Activated CD4-positive, alpha-beta T cell treated with anti-CD3 and anti-CD28 coated beads, Interleukin-2, amount 10 ng/mL, durations not matched to agents 7 days and 5 days (primary cell): ENCODE measurements around the gene HBA1. TPM values are rescaled to one million over a fixed set of nuclear protein-coding genes. Genes with fewer than 3 reads are reported as not detected.
"Not testable (repeated sequence)": the region's sequence is repeated elsewhere in the genome, so short reads cannot be mapped to it uniquely, and the experiment has no call there.

Experiments used
- CTCF ChIA-PET: fragments of 350-600 bp; sonication (Branson Sonifier 250); formaldehyde crosslinking; loops from one replicate; lab custom pipeline; 2021; ENCODE audit warnings: antibody characterized with exemption; lab: Charles Lee
- POLR2A ChIA-PET: fragments of 350-600 bp; sonication (Branson Sonifier 250); formaldehyde crosslinking; loops from one replicate; lab custom pipeline; 2021; ENCODE audit warnings: antibody characterized with exemption; lab: Charles Lee
- DNase-seq: peaks from one replicate; pipeline ENCODE4 v3.0.0-alpha.2; 2020
- H3K27ac Mint-ChIP-seq: one replicate; pipeline ENCODE4 v1.8.0; 2021; ENCODE audit warnings: mild to moderate bottlenecking, moderate library complexity, mixed read lengths
- H3K27me3 Mint-ChIP-seq: one replicate; pipeline ENCODE4 v1.8.0; 2021; ENCODE audit warnings: mixed read lengths
- H3K36me3 Mint-ChIP-seq: one replicate; pipeline ENCODE4 v1.8.0; 2021; ENCODE audit warnings: low read depth, mixed read lengths
- H3K4me1 Mint-ChIP-seq: one replicate; pipeline ENCODE4 v1.8.0; 2021; ENCODE audit warnings: mixed read lengths
- H3K4me3 Mint-ChIP-seq: one replicate; pipeline ENCODE4 v1.8.0; 2021; ENCODE audit warnings: mild to moderate bottlenecking, moderate library complexity, mixed read lengths
- H3K9me3 Mint-ChIP-seq: one replicate; pipeline ENCODE4 v1.8.0; 2021; ENCODE audit warnings: mixed read lengths
- total RNA-seq, 2 experiments: library from RNA; stranded (reverse); gene quantifications; one replicate each; pipeline ENCODE4 v1.2.3, GENCODE V29; 2021

HBA1 gene
- total RNA-seq: not detected

GRCh38 chr16:176477-177382 is at the start of gene HBA1:
HBA1 (plus strand) TSS chr16:176680; CDS start chr16:176717, 37 bp downstream.
- H3K27me3 Mint-ChIP-seq: peaks cover 49% of the 10 kb centered on the region
- peaks cover 16% of the 10 kb centered on the region for H3K4me1 Mint-ChIP-seq
- DNase-seq, H3K36me3 Mint-ChIP-seq, POLR2A ChIA-PET, H3K27ac Mint-ChIP-seq, CTCF ChIA-PET, H3K9me3 Mint-ChIP-seq: not testable (repeated sequence)
- H3K4me3 Mint-ChIP-seq: peak within 1 kb of the TSS; percentile 40

GRCh38 chr16:129075-129474 is 47.4 kb upstream of the HBA1 start:
- Mint-ChIP-seq H3K36me3 (peaks cover under 1% of the 10 kb centered on the region), H3K27ac (no peak overlapping the region), H3K4me3 (no peak overlapping the region), H3K27me3 (no peaks in the 10 kb centered on the region), H3K4me1 (peaks cover 30% of the 10 kb centered on the region), H3K9me3 (no peaks in the 10 kb centered on the region)
- ChIA-PET POLR2A (no interaction called here), CTCF (interaction anchor here (1.1 kb wide), 1 partner anchor 228 kb away, joined by 3 read pairs; no protein-coding TSS in a partner anchor)
- no peak for DNase-seq

GRCh38 chr16:130533-131173 is 45.8 kb upstream of the HBA1 start:
- no peak for DNase-seq
- POLR2A ChIA-PET: no interaction called here
- CTCF ChIA-PET: no interaction called here

GRCh38 chr16:132120-132519 is 44.4 kb upstream of the HBA1 start:
- no peaks in the 10 kb centered on the region for H3K27me3 Mint-ChIP-seq
- peaks cover 43% of the 10 kb centered on the region for H3K4me1 Mint-ChIP-seq
- no peak overlapping the region for H3K4me3 Mint-ChIP-seq
- no peaks in the 10 kb centered on the region for H3K9me3 Mint-ChIP-seq
- DNase-seq: no peak
- CTCF ChIA-PET: interaction anchor here (1.6 kb wide), 1 partner anchor 35 kb away, joined by 6 read pairs; no protein-coding TSS in a partner anchor
- H3K27ac Mint-ChIP-seq: peak overlapping the region; percentile 50
- H3K36me3 Mint-ChIP-seq: peaks cover 4% of the 10 kb centered on the region
- POLR2A ChIA-PET: no interaction called here

More at GRCh38 chr16:130533-131173, 45.8 kb upstream of the HBA1 start:
- no peaks in the 10 kb centered on the region for H3K27me3 Mint-ChIP-seq
- no peak overlapping the region for H3K4me3 Mint-ChIP-seq
- H3K27ac Mint-ChIP-seq: no peak overlapping the region
- peaks cover 38% of the 10 kb centered on the region for H3K4me1 Mint-ChIP-seq
- no peaks in the 10 kb centered on the region for H3K9me3 Mint-ChIP-seq
- no peaks in the 10 kb centered on the region for H3K36me3 Mint-ChIP-seq

- POLR2A ChIA-PET: no interaction called here
- no peaks in the 10 kb centered on the region for H3K9me3 Mint-ChIP-seq
- no peaks in the 10 kb centered on the region for H3K27me3 Mint-ChIP-seq
- no peak overlapping the region for H3K4me3 Mint-ChIP-seq
- peaks cover 49% of the 10 kb centered on the region for H3K4me1 Mint-ChIP-seq
- H3K36me3 Mint-ChIP-seq: peaks cover 4% of the 10 kb centered on the region
- CTCF ChIA-PET: interaction anchor here (1.2 to 1.6 kb wide), 4 partner anchors 9 to 68 kb away, joined by 3 to 6 read pairs (median 5); no protein-coding TSS in a partner anchor
- DNase-seq: no peak
- no peak overlapping the region for H3K27ac Mint-ChIP-seq
These were observed 42.8 kb upstream of the HBA1 start for GRCh38 chr16:133716-134115.

- H3K27ac Mint-ChIP-seq: peak overlapping the region; percentile 88
- H3K36me3 Mint-ChIP-seq: peaks cover 4% of the 10 kb centered on the region
- peaks cover 4% of the 10 kb centered on the region for H3K27me3 Mint-ChIP-seq
- H3K4me1 Mint-ChIP-seq: peaks cover 28% of the 10 kb centered on the region
- H3K4me3 Mint-ChIP-seq: peak overlapping the region; percentile 80
- ChIA-PET POLR2A (no interaction called here), CTCF (interaction anchor here (0.7 kb wide), 1 partner anchor 29 kb away, joined by 4 read pairs; no protein-coding TSS in a partner anchor)
- no peaks in the 10 kb centered on the region for H3K9me3 Mint-ChIP-seq
- peak; percentile 22 for DNase-seq
These were observed 38.4 kb upstream of the HBA1 start for GRCh38 chr16:138049-138417.

GRCh38 chr16:140175-140857 is 36.2 kb upstream of the HBA1 start:
- H3K36me3 Mint-ChIP-seq: peaks cover 4% of the 10 kb centered on the region
- ChIA-PET POLR2A (no interaction called here), CTCF (interaction anchor here (1.4 kb wide), 1 partner anchor 44 kb away, joined by 5 read pairs; no protein-coding TSS in a partner anchor)
- DNase-seq: no peak
- H3K4me1 Mint-ChIP-seq: peaks cover 15% of the 10 kb centered on the region
- H3K27me3 Mint-ChIP-seq: peaks cover 14% of the 10 kb centered on the region
- H3K9me3 Mint-ChIP-seq: no peaks in the 10 kb centered on the region
- H3K4me3 Mint-ChIP-seq: peak overlapping the region; percentile 95
- H3K27ac Mint-ChIP-seq: peak overlapping the region; percentile 68

- H3K27me3 Mint-ChIP-seq: peaks cover 14% of the 10 kb centered on the region
- H3K36me3 Mint-ChIP-seq: no peaks in the 10 kb centered on the region
- H3K27ac Mint-ChIP-seq: no peak overlapping the region
- no peaks in the 10 kb centered on the region for H3K9me3 Mint-ChIP-seq
- H3K4me3 Mint-ChIP-seq: no peak overlapping the region
- ChIA-PET POLR2A (no interaction called here), CTCF (interaction anchor here (1.4 kb wide), 1 partner anchor 36 kb away, joined by 7 read pairs; no protein-coding TSS in a partner anchor)
- DNase-seq: no peak
- peaks cover 4% of the 10 kb centered on the region for H3K4me1 Mint-ChIP-seq
These were observed 34.0 kb upstream of the HBA1 start for GRCh38 chr16:142405-142967.

GRCh38 chr16:143047-143446 is 33.4 kb upstream of the HBA1 start:
- no peak for DNase-seq
- H3K27ac Mint-ChIP-seq: no peak overlapping the region
- H3K36me3 Mint-ChIP-seq: no peaks in the 10 kb centered on the region
- H3K9me3 Mint-ChIP-seq: no peaks in the 10 kb centered on the region
- ChIA-PET POLR2A (no interaction called here), CTCF (interaction anchor here (1.4 kb wide), 1 partner anchor 36 kb away, joined by 7 read pairs; no protein-coding TSS in a partner anchor)
- H3K4me3 Mint-ChIP-seq: no peak overlapping the region
- peaks cover 14% of the 10 kb centered on the region for H3K27me3 Mint-ChIP-seq
- H3K4me1 Mint-ChIP-seq: peaks cover 2% of the 10 kb centered on the region

GRCh38 chr16:143456-143855 is 33.0 kb upstream of the HBA1 start:
- Mint-ChIP-seq H3K27me3 (peaks cover 14% of the 10 kb centered on the region), H3K27ac (no peak overlapping the region)
- CTCF ChIA-PET: no interaction called here

GRCh38 chr16:144797-145252 is 31.7 kb upstream of the HBA1 start:
- Mint-ChIP-seq H3K27me3 (peaks cover 23% of the 10 kb centered on the region), H3K4me1 (no peaks in the 10 kb centered on the region), H3K9me3 (no peaks in the 10 kb centered on the region), H3K4me3 (no peak overlapping the region), H3K36me3 (no peaks in the 10 kb centered on the region), H3K27ac (no peak overlapping the region)
- DNase-seq: no peak
- ChIA-PET POLR2A (no interaction called here), CTCF (no interaction called here)

More at GRCh38 chr16:143456-143855, 33.0 kb upstream of the HBA1 start:
- no peaks in the 10 kb centered on the region for H3K9me3 Mint-ChIP-seq
- peaks cover 2% of the 10 kb centered on the region for H3K4me1 Mint-ChIP-seq
- no peak for DNase-seq
- POLR2A ChIA-PET: no interaction called here
- H3K36me3 Mint-ChIP-seq: no peaks in the 10 kb centered on the region
- no peak overlapping the region for H3K4me3 Mint-ChIP-seq

- Mint-ChIP-seq H3K4me3 (no peak overlapping the region), H3K27ac (no peak overlapping the region), H3K4me1 (no peaks in the 10 kb centered on the region), H3K9me3 (no peaks in the 10 kb centered on the region), H3K27me3 (peaks cover 23% of the 10 kb centered on the region), H3K36me3 (no peaks in the 10 kb centered on the region)
- ChIA-PET CTCF (interaction anchor here (0.6 kb wide), 1 partner anchor 195 kb away, joined by 3 read pairs; no protein-coding TSS in a partner anchor), POLR2A (no interaction called here)
- no peak for DNase-seq
These were observed 29.8 kb upstream of the HBA1 start for GRCh38 chr16:146646-147045.
